ENCODE results near the gene DDN. TPM values are rescaled to one million over a fixed set of nuclear protein-coding genes. Genes with fewer than 3 reads are reported as not detected.

DDN gene
- total and polyA plus RNA-seq, 10 of the 15 experiments (the other 5 are each of a cell fraction or from before 2014, with no cell fraction given), result 0.10 to 13.4 (median 3.7) TPM

- no peak for TF ChIP-seq CUX1 (IDR thresholded peaks at IDR 0.05; ENCODE audit: insufficient replicate concordance, low read depth, low read length)
- TF ChIP-seq ZBED1 (IDR thresholded peaks at IDR 0.05; ENCODE audit: borderline replicate concordance), result no peak
- no peak for TF ChIP-seq RBBP5 (conservative IDR thresholded peaks at IDR 0.05)
- peak; percentile 7; the same call in 1 of the 2 replicates for TF ChIP-seq MLLT1 (IDR thresholded peaks at IDR 0.05)
- TF ChIP-seq POU2F2 (IDR thresholded peaks at IDR 0.05; ENCODE audit: borderline replicate concordance, low read depth, low read length), result no peak
These were observed 42.7 kb downstream of the DDN start (continued) for GRCh38 chr12:48956279-48957140.

Measured in GM12878 (cell line).